ENCODE measurements around the gene LINGO4.
A peak's percentile ranks its signal among the peaks of the same experiment; 100 is the strongest.

LINGO4 gene

GRCh38 chr1:151843398-151843797 is 38.2 kb upstream of the LINGO4 start:
- Histone ChIP-seq H3K4me1 (ENCODE audit: control insufficient read depth, insufficient read depth, low read length) (peaks cover 21% of the 10 kb centered on the region), H3K4me3 (ENCODE audit: low read length) (no peak overlapping the region), H3K4me2 (ENCODE audit: low read length) (no peak overlapping the region), H3K27me3 (ENCODE audit: control insufficient read depth, insufficient read depth, low read length) (peaks cover 50% of the 10 kb centered on the region), H3K9ac (ENCODE audit: low read depth, low read length) (no peak overlapping the region), H3K36me3 (ENCODE audit: insufficient read depth, low read length) (no peaks in the 10 kb centered on the region), H3K9me3 (replicated peaks; ENCODE audit: low read length) (no peaks in the 10 kb centered on the region)

GRCh38 chr1:151841141-151841540 is 35.9 kb upstream of the LINGO4 start:
- Histone ChIP-seq H3K9me3 (replicated peaks; ENCODE audit: low read length) (no peaks in the 10 kb centered on the region), H3K4me1 (ENCODE audit: control insufficient read depth, insufficient read depth, low read length) (peaks cover 23% of the 10 kb centered on the region), H3K4me3 (ENCODE audit: low read length) (no peak overlapping the region), H3K9ac (ENCODE audit: low read depth, low read length) (no peak overlapping the region), H3K27me3 (ENCODE audit: control insufficient read depth, insufficient read depth, low read length) (peaks cover 44% of the 10 kb centered on the region), H3K4me2 (ENCODE audit: low read length) (peak overlapping the region; percentile 2), H3K36me3 (ENCODE audit: insufficient read depth, low read length) (no peaks in the 10 kb centered on the region)

- no peaks in the 10 kb centered on the region for H3K36me3 ChIP-seq (ENCODE audit: insufficient read depth, low read length)
- no peak overlapping the region for H3K4me3 ChIP-seq (ENCODE audit: low read length)
- H3K4me1 ChIP-seq (ENCODE audit: control insufficient read depth, insufficient read depth, low read length): peaks cover 23% of the 10 kb centered on the region
- no peak overlapping the region for H3K9ac ChIP-seq (ENCODE audit: low read depth, low read length)
- H3K4me2 ChIP-seq (ENCODE audit: low read length): no peak overlapping the region
- H3K9me3 ChIP-seq (replicated peaks; ENCODE audit: low read length): no peaks in the 10 kb centered on the region
- peaks cover 50% of the 10 kb centered on the region for H3K27me3 ChIP-seq (ENCODE audit: control insufficient read depth, insufficient read depth, low read length)
These were observed 35.2 kb upstream of the LINGO4 start for GRCh38 chr1:151840421-151840820.

GRCh38 chr1:151839457-151840403 is 34.5 kb upstream of the LINGO4 start, which contains the start of gene C2CD4D:
Gene C2CD4D, minus strand, starts transcription at chr1:151839820. Its CDS starts 831 bp downstream, at chr1:151838989.
- peak within 1 kb of the TSS; percentile 51 for H3K9ac ChIP-seq (ENCODE audit: low read depth, low read length)
- H3K4me3 ChIP-seq (ENCODE audit: low read length): peak within 1 kb of the TSS; percentile 64
- H3K27me3 ChIP-seq (ENCODE audit: control insufficient read depth, insufficient read depth, low read length): peaks cover 47% of the 10 kb centered on the region

GRCh38 chr1:151839082-151839412 is 33.8 kb upstream of the LINGO4 start:
- Histone ChIP-seq H3K27me3 (ENCODE audit: control insufficient read depth, insufficient read depth, low read length) (peaks cover 40% of the 10 kb centered on the region), H3K4me1 (ENCODE audit: control insufficient read depth, insufficient read depth, low read length) (peaks cover 23% of the 10 kb centered on the region), H3K9ac (ENCODE audit: low read depth, low read length) (no peak overlapping the region)

More at GRCh38 chr1:151839457-151840403, 34.5 kb upstream of the LINGO4 start, which contains the start of gene C2CD4D:
- peak within 1 kb of the TSS; percentile 78 for H3K4me2 ChIP-seq (ENCODE audit: low read length)
- no peaks in the 10 kb centered on the region for H3K36me3 ChIP-seq (ENCODE audit: insufficient read depth, low read length)
- no peaks in the 10 kb centered on the region for H3K9me3 ChIP-seq (replicated peaks; ENCODE audit: low read length)
- H3K4me1 ChIP-seq (ENCODE audit: control insufficient read depth, insufficient read depth, low read length): peaks cover 23% of the 10 kb centered on the region

GRCh38 chr1:151838222-151839081 is 33.2 kb upstream of the LINGO4 start:
- Histone ChIP-seq H3K4me2 (ENCODE audit: low read length) (peak overlapping the region; percentile 78), H3K4me1 (ENCODE audit: control insufficient read depth, insufficient read depth, low read length) (peaks cover 23% of the 10 kb centered on the region), H3K36me3 (ENCODE audit: insufficient read depth, low read length) (no peaks in the 10 kb centered on the region), H3K9ac (ENCODE audit: low read depth, low read length) (peak overlapping the region; percentile 51), H3K9me3 (replicated peaks; ENCODE audit: low read length) (no peaks in the 10 kb centered on the region), H3K27me3 (ENCODE audit: control insufficient read depth, insufficient read depth, low read length) (peaks cover 39% of the 10 kb centered on the region), H3K4me3 (ENCODE audit: low read length) (peak overlapping the region; percentile 64)

More at GRCh38 chr1:151839082-151839412, 33.8 kb upstream of the LINGO4 start:
- Histone ChIP-seq H3K4me3 (ENCODE audit: low read length) (peak overlapping the region; percentile 64), H3K36me3 (ENCODE audit: insufficient read depth, low read length) (no peaks in the 10 kb centered on the region), H3K9me3 (replicated peaks; ENCODE audit: low read length) (no peaks in the 10 kb centered on the region), H3K4me2 (ENCODE audit: low read length) (peak overlapping the region; percentile 78)

- Histone ChIP-seq H3K4me2 (ENCODE audit: low read length) (peak overlapping the region; percentile 78), H3K4me3 (ENCODE audit: low read length) (peak overlapping the region; percentile 64), H3K27me3 (ENCODE audit: control insufficient read depth, insufficient read depth, low read length) (peaks cover 39% of the 10 kb centered on the region), H3K4me1 (ENCODE audit: control insufficient read depth, insufficient read depth, low read length) (peaks cover 23% of the 10 kb centered on the region), H3K36me3 (ENCODE audit: insufficient read depth, low read length) (no peaks in the 10 kb centered on the region), H3K9ac (ENCODE audit: low read depth, low read length) (peak overlapping the region; percentile 51), H3K9me3 (replicated peaks; ENCODE audit: low read length) (no peaks in the 10 kb centered on the region)
These were observed 32.6 kb upstream of the LINGO4 start for GRCh38 chr1:151837884-151838221.

- no peak overlapping the region for H3K4me3 ChIP-seq (ENCODE audit: low read length)
- no peak overlapping the region for H3K4me2 ChIP-seq (ENCODE audit: low read length)
- no peaks in the 10 kb centered on the region for H3K9me3 ChIP-seq (replicated peaks; ENCODE audit: low read length)
- H3K27me3 ChIP-seq (ENCODE audit: control insufficient read depth, insufficient read depth, low read length): peaks cover 38% of the 10 kb centered on the region
- no peaks in the 10 kb centered on the region for H3K36me3 ChIP-seq (ENCODE audit: insufficient read depth, low read length)
- H3K4me1 ChIP-seq (ENCODE audit: control insufficient read depth, insufficient read depth, low read length): peaks cover 23% of the 10 kb centered on the region
- no peak overlapping the region for H3K9ac ChIP-seq (ENCODE audit: low read depth, low read length)
These were observed 32.0 kb upstream of the LINGO4 start for GRCh38 chr1:151837197-151837596.

GRCh38 chr1:151835596-151835995 is 30.4 kb upstream of the LINGO4 start:
- peaks cover 12% of the 10 kb centered on the region for H3K4me1 ChIP-seq (ENCODE audit: control insufficient read depth, insufficient read depth, low read length)
- H3K9ac ChIP-seq (ENCODE audit: low read depth, low read length): no peak overlapping the region
- no peaks in the 10 kb centered on the region for H3K36me3 ChIP-seq (ENCODE audit: insufficient read depth, low read length)
- no peak overlapping the region for H3K4me3 ChIP-seq (ENCODE audit: low read length)
- peaks cover 30% of the 10 kb centered on the region for H3K27me3 ChIP-seq (ENCODE audit: control insufficient read depth, insufficient read depth, low read length)
- no peak overlapping the region for H3K4me2 ChIP-seq (ENCODE audit: low read length)
- H3K9me3 ChIP-seq (replicated peaks; ENCODE audit: low read length): no peaks in the 10 kb centered on the region

- H3K4me3 ChIP-seq (ENCODE audit: low read length): no peak overlapping the region
- H3K9ac ChIP-seq (ENCODE audit: low read depth, low read length): no peak overlapping the region
- H3K4me2 ChIP-seq (ENCODE audit: low read length): no peak overlapping the region
- H3K9me3 ChIP-seq (replicated peaks; ENCODE audit: low read length): no peaks in the 10 kb centered on the region
- H3K4me1 ChIP-seq (ENCODE audit: control insufficient read depth, insufficient read depth, low read length): peaks cover 10% of the 10 kb centered on the region
- peaks cover 29% of the 10 kb centered on the region for H3K27me3 ChIP-seq (ENCODE audit: control insufficient read depth, insufficient read depth, low read length)
- no peaks in the 10 kb centered on the region for H3K36me3 ChIP-seq (ENCODE audit: insufficient read depth, low read length)
These were observed 29.0 kb upstream of the LINGO4 start for GRCh38 chr1:151834239-151834638.

- no peak overlapping the region for H3K4me3 ChIP-seq (ENCODE audit: low read length)
- H3K36me3 ChIP-seq (ENCODE audit: insufficient read depth, low read length): no peaks in the 10 kb centered on the region
- no peak overlapping the region for H3K9ac ChIP-seq (ENCODE audit: low read depth, low read length)
- H3K4me2 ChIP-seq (ENCODE audit: low read length): no peak overlapping the region
- peaks cover 28% of the 10 kb centered on the region for H3K27me3 ChIP-seq (ENCODE audit: control insufficient read depth, insufficient read depth, low read length)
- peaks cover 10% of the 10 kb centered on the region for H3K4me1 ChIP-seq (ENCODE audit: control insufficient read depth, insufficient read depth, low read length)
- H3K9me3 ChIP-seq (replicated peaks; ENCODE audit: low read length): no peaks in the 10 kb centered on the region
These were observed 28.1 kb upstream of the LINGO4 start for GRCh38 chr1:151833172-151833900.

Measured in skeletal muscle satellite cell (primary cell).